SK-N-DZ (cell line): Measurements from ENCODE around the gene MTCH1.

Experiments used
- DNase-seq: peaks from one replicate; pipeline ENCODE4 v3.0.0-alpha.2; 2015; ENCODE audit warnings: low spot score

Gene MTCH1

DNA sequence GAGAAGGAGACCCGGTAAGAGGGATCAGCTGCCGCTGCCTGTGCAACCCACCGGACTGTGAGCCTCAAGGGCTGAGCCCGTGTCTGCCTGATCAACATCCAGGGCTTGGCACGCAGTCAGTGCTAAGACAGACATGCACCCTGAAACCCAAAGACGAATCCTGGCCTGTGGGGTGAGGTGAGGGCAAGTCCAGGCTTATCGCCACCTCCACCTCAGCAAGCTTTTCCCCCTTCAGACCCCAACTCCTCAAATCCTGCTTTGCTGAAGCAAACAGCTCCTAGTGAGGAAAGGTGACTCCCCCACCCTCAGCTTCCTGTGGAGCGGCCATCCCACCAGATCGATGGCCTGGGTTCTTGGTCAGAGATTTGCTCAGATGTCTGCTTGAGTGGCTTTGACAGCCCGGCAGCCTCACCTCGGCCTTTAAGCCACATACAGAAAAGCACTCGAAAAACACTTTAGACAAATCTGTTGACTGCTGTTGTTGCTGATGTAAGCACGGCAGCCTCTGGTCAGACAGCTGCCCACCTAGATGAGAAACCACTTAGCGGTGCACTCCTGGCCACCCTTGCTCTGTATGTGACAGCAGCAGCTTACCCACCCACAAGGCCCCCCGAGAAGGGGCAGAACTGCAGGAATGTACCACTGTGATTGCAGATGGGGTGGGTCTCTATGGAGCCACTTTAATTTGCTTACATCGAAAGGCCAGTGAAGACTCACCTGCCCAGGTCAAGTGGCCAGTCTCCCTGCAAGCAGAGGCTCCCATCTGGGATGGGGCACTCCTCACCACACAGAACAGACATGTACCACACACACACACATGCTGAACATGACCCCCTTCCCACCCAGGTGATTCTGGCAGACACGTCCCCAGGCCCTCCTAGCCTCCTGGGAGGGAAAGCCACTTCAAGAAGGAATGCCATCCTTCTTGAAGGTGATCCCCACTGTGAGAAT is 14.8 kb downstream of the MTCH1 start:
- DNase-seq, result no peak

DNA sequence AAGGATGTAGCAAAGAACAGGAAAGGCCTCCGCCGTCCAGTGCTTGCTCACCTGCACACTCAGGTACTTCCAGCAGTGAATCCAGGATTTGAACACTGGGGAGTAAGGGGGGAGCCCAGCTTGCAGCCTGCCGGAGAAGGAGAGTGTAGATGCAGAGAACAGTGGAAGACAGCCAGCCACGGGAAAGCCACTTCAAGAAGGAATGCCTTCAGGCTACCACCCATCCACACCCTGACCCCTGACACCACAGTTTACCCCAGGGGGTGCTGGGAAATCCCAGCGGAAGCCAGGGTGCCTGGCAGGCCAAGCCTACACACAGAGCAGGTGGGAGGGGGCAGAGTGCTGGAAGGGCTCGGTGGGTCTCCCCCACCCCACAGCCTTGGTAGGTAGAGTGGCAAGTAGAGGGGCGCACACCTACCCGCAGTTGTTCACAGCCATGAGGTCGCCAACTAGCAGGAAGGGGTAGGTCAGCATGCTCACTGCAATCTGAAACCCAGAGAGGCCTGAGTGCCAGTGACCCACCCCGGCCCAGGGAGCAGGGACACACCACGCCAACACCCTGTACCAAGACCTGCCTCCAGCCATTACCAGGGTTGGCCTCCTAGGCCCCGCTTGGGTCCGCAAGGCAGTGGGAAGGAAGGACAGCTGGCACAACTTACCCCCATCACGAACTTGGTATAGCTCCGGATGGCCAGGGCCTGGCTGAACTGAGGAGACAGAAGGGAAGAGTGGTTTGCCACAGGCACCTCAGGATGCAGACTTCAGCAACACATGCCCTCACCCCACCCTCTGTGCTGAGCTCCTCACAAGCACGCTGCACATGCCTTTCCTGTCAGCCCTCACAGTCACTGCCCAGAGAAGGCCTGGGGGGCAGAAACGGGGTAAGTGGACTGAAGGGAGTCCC is 15.8 kb downstream of the MTCH1 start:
- DNase-seq, result no peak

DNA sequence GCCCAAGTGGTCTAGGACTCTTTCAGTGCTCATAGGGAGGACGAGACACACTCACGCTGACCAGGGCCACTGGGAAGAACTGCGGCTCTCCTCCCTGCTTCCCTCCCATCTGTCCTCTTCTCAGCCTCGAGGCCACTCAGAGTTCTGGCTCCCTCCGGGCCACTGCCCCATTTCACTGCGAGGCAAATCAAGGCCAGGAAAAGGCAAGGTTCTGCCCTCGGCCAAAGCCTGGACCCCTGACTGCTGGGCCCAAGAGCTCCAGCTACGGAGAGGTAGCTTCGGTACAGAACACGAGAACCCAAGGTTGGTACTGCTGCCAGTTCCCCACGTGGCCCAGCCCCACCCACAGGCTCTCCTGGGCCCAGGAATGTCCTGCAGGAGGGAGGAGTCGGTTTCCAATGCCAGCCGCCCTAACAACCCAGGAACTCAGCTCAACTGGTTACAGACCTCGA is 16.7 kb downstream of the MTCH1 start:
- no peak for DNase-seq

DNA sequence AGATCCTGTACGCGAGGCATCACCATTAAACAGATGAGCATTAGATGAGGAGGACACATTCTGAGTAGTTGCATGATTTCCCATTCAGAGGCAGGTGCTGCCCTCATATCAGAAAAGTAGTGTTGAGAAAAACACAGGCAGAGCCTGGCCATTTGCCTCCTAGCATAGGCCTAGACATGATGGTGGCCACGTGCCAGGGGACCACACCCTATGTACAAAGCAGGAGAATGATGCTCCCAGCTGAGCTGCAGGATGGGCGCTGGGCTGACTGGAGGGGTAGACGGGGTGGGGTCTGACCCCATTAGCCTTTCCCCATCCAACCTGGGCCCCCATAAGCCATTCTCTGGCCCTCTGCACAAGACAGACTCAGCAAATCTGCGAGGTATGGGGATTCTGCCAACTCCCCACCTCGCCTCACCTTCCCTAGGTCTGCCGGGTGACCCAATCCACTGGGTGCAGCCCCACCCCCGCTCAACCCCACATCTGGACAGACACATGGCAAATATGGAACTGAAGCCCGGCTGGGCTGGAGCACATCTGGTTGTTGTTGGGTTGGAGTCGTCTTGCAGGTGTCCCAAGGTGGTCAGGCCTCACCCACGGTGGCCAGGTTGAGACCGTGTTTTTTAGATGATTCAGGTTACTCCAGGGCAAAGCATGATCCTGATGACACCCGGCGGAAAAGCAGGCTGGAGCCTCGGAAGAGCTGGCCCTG is 17.6 kb downstream of the MTCH1 start:
- DNase-seq, result no peak

DNA sequence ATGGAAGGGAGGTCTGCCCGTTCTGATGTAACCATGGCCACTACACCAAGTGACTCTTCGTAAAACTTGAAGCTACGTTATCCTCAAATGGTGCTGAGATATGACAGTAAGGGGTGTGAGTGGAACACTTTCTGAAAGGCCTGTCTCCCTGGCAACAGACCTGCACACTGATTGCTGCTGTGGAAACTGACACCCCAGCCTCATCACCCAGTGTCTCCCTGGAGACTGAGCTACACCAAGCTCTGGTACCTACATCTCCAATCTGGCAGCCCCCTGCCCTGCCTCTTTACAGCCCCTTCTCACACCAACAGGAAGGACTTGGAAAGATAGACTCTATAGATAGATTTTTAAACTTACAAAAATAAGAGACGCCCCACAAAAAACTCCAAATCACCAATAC is 18.2 kb downstream of the MTCH1 start:
- DNase-seq, result no peak

DNA sequence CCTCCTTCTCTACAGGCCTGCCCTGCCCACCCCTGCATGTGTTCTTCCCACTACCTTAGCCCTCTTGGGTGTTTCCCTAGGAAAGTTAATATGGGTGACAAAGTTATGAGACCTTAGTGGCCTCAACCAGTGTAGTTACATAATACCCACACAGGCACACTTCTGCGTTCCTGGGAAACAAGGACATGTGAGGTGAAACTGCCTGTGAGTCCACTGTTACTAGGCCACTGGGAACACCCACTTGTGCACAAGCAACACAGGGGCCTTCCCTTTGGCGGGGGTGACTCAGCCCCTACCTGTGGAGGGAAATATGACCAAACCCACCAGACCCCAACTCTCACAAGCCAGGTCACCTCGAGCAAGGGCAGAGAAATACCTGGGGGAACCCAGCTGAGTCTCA is 18.7 kb downstream of the MTCH1 start:
- DNase-seq, result no peak

DNA sequence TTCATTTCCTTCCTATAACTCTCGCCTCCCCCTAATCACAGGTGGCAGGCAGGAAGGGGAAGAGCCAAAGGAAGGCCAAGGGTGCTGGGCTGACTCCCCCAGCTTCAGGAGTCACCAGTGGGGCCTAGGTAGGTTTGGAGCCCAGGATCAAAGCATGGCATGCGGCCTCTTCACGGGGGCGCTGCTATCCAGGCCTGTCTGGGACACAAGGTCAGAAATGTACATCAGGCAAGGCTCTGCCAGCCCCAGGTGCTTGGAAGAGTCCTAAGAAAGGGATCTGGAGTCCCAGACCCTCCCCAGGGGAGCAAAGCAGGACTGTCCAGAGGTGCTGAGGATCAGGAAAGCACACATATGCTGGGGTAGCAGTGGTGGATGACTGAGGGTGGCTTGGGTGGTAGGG is 21.1 kb downstream of the MTCH1 start:
- no peak for DNase-seq

DNA sequence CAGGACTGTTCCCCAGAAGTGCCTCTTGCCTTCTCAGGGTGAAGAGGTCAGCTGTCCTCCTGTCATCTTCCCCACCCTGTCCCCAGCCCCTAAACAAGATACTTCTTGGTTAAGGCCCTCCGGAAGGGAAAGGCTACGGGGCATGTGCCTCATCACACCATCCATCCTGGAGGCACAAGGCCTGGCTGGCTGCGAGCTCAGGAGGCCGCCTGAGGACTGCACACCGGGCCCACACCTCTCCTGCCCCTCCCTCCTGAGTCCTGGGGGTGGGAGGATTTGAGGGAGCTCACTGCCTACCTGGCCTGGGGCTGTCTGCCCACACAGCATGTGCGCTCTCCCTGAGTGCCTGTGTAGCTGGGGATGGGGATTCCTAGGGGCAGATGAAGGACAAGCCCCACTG is 21.6 kb downstream of the MTCH1 start:
- no peak for DNase-seq

DNA sequence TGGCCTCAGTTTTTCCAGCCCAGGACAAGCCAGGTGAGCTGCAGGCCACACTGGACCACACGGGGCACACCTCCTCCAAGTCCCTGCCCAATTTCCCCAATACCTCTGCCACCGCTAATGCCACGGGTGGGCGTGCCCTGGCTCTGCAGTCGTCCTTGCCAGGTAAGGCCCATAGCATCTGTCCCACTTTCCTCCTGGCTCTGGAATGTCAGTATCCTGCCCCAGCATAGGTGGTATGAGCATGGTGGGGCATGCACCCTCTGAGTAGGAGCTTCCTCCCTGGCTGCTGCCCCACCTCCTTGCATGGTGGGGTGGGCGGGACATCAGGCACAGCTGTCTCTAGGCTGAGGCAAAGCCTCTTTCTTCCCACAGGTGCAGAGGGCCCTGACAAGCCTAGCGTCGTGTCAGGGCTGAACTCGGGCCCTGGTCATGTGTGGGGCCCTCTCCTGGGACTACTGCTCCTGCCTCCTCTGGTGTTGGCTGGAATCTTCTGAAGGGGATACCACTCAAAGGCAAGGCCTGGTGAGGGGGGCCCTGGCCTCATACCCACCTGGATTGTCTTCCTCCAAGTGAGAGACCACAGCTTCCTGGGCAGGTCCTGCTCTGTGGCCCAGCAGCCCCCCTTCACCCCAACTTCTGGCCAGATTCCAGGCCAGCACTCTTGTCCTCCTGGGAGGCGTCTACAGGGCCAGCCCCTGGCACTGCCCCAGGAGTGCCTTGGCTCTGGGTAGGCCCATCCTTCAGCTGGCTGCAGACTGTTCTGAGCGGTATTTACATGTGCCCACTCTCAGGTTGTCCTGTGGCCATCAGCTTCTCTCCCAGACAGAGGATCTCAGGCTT is 22.3 kb downstream of the MTCH1 start:
- no peak for DNase-seq

DNA sequence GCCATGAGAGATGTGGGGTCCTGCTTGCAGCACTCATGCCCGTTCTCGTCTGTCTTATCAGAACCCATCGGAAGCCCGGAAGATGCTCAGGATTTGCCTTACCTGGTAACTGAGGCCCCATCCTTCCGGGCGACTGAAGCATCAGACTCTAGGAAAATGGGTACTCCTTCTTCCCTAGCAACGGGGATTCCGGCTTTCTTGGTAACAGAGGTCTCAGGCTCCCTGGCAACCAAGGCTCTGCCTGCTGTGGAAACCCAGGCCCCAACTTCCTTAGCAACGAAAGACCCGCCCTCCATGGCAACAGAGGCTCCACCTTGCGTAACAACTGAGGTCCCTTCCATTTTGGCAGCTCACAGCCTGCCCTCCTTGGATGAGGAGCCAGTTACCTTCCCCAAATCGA is 23.1 kb downstream of the MTCH1 start:
- DNase-seq, result peak; percentile 76

DNA sequence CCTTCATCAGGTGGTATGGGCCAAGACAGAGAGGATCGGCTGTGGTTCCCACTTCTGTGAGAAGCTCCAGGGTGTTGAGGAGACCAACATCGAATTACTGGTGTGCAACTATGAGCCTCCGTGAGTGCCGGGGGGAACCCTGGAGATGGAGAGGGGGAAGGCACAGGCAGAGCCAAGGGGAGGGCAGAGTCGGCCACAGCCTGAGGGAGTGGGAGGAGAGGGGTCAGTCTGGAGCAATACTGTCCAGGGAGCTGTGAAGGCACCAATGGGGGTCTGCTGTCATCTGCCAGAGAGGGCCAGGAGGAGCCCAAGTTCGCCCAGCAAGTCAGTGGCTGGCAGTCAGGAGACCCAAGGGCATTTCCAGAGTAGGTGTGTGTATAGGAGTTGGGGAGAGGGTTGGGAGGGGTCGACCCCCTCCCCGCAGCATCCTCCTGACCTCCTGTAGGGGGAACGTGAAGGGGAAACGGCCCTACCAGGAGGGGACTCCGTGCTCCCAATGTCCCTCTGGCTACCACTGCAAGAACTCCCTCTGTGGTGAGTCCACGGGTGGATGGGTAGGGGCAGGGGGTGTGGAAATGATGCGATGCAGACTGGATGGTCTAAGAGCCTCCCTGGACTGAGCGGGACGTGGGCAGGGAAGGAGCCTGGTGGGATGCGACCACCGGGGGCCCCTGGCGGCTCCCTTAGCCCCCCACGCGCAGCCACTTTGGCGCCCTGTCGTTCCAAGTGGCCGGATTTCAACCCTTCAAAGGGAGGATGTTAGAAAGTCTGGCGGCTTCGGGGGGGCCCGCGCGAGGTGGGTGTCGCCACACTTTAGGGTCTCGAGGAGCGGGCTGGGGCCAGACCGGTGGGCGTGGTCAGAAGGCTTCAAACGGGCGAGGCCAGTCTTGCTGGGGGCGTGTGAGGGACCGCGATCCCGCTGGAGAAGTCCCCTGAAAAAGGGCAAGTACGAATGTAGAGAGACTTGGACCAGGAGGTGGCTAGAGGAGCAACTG is 24.3 kb downstream of the MTCH1 start:
- no peak for DNase-seq

DNA sequence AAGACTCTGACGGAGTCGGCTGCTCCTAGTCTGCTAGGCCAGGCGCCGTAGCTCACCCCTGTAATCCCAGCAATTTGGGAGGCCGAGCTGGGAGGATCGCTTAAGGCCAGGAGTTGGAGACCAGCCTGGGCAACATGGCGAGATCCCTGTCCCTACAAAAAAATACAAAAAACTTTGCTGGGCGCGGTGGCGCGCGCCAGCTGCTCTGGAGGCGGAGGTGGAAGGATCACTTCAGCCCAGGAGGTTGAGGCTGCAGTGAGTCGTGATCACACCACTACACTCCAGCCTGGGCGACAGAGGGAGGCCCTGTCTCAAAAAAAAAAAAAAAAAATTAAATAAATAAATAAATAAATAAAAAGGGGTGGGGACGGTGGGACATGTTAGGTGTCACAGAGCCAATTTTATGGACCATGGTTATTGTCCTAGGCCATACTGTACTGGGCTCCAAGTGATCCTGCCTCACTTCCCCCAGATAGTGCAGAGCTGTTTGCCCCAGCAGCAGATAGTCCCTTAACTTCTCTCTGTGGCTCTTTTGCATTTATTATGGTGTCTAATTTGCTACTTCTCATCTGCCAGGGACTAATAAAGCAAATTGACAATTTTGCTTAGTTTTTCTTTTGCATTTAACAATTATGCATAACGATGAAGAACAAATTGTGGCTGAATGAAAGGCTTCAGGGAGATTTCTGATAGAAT is 26.3 kb downstream of the MTCH1 start:
- no peak for DNase-seq

DNA sequence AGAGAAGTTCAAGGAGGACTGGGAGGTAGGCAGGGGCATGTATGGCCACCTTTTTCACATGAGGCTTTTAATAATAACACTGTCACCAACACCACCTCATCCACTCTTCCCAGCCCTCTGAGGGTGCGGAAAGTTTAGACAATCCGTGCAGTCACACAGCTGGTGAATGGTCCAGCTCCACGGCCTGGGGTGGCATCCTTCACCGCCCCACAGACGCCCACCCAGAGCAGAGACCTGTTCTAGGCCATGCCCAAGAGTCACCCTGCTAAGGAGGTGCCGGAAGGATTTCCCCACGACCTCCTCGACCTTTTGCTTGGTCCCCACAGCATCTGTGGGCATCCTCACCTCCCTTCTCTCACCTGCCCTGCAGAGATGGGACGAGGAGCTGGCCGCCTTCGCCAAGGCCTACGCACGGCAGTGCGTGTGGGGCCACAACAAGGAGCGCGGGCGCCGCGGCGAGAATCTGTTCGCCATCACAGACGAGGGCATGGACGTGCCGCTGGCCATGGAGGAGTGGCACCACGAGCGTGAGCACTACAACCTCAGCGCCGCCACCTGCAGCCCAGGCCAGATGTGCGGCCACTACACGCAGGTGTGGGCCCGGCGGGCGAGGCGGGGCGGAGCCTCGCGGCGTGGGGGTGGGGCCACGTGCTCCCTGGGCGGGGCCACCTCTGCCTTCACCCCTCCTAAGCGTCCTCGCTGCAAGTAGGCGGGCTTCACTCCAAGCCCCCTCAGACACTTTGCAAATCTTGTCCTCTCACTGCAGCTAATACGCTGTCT is 27.0 kb downstream of the MTCH1 start:
- no peak for DNase-seq

DNA sequence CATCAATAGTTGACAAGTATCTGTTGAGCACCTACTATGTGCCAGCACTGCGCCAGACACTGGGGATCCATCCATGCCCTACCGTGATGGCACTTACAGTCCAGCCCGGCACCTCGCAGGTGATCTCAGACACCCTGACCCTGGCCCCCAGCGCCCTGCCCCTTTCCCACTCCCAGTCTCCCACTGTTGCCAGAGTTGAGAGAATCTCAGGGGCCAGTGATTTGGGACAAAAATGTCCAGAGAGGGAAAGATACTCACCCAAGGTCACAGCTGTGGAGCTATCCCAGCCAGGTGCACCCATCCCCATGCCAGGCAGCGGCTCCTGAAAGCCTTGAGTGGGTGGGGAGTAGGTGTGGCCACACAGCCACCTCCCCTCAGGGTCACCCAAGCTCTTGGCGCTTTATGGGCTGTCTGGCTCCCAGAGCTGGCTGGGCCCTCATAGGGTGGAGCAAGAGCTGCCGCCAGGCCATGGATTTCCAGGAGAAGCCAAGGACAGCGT is 28.2 kb downstream of the MTCH1 start:
- DNase-seq, result no peak

DNA sequence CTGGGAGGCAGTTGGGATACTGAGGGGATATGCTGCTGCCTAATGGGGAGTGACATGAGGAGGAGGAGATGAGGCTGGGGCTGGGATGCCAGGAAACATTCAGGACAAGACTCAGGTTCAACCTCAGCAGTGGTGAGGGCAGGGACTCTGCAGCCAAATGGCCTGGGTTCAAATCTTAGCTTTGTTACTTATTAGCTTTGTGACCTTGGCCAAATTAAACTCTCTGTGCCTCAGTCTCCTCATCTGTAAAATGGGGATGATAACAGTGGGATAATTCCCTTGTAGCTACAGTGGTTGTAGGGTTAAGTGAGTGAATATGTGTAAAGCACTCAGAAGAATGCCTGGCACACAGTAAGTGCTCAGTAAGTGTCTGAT is 29.6 kb downstream of the MTCH1 start:
- no peak for DNase-seq

DNA sequence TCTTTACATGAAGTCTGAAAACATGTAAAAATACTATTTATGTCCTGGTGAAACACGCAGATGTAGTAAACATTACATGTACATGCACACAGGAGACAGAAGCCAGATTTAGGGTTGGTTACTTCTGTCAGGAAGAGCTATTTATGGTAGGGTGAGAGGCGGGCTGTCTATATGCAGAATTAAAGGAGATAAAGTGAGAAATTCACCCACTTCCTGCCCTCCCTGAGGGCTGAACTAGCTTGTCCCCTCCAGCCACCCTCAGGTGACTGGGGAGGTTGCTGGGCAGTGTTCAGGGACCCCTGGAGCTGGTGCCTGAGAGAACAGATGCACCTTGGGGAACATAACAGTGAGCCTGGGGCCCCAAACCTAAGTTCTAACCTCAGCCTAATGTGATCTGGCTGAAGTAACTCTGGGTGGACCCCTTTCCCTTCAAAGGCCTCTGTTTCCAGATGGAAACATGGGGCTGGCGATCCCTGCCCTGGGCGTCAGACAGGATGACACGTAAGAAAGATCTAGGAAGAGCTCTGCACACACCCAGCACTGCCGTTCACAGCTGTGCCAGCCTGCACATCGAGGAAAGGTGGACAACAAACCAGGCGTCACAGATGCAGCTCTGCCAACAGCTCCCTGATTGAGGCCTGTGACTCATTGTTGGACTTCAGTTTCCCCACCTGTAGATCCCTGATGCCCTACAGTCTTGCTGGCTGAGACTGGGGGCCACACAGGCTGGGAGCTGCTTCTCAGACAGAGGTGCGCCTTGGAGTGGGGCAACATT is 30.1 kb downstream of the MTCH1 start:
- no peak for DNase-seq

DNA sequence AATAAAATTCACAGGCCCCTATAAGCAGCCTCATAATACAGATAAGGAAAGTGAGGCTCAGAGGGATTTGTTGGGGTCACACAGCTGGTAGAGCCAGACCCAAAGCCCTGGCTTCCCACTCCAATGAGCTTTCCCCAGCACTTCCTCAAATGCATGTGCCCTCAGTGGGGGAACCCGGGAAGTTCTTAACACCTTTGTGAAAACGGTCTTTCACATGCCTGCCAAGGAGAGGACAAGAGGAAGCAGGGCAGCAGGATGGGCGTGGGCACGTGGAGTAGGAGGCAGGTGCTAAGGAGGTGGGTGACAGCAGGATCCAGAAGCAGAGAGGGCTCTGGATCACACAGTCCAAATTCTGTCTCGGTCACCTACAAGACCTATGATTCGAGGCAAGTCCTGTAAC is 30.9 kb downstream of the MTCH1 start:
- no peak for DNase-seq
